IPS-NIHi7 (cell line): Measurements from ENCODE around the gene ANKRD18B.
"Not testable (repeated sequence)": the region's sequence is repeated elsewhere in the genome, so short reads cannot be mapped to it uniquely, and the experiment has no call there.

Experiments used
- DNase-seq: peaks from one replicate; pipeline ENCODE4 v3.0.0; 2012; ENCODE audit warnings: mixed read lengths; ENCODE audit errors: extremely low spot score

Gene ANKRD18B

GRCh38 chr9:33523397-33524305, at the start of gene ANKRD18B:
Gene ANKRD18B (plus strand): TSS chr9:33524251. CDS start chr9:33524490, 239 bp downstream.
- DNase-seq = peak; percentile 34

- DNase-seq = no peak
These were observed 48.7 kb upstream of the ANKRD18B start for GRCh38 chr9:33475357-33475756.

- no peak for DNase-seq
These were observed 47.5 kb upstream of the ANKRD18B start for GRCh38 chr9:33476503-33476902.

- no peak for DNase-seq
These were observed 43.9 kb upstream of the ANKRD18B start for GRCh38 chr9:33480106-33480505.

GRCh38 chr9:33480976-33481375, 43.1 kb upstream of the ANKRD18B start:
- DNase-seq = no peak

- DNase-seq = not testable (repeated sequence)
These were observed 38.7 kb upstream of the ANKRD18B start for GRCh38 chr9:33485312-33485711.

GRCh38 chr9:33489066-33489465, 35.0 kb upstream of the ANKRD18B start:
- no peak for DNase-seq

- not testable (repeated sequence) for DNase-seq
These were observed 30.2 kb upstream of the ANKRD18B start for GRCh38 chr9:33493819-33494218.

- DNase-seq = no peak
These were observed 25.7 kb upstream of the ANKRD18B start for GRCh38 chr9:33498387-33498786.

GRCh38 chr9:33506626-33507370, 17.3 kb upstream of the ANKRD18B start:
- DNase-seq = no peak

- DNase-seq = peak; percentile 43
These were observed 13.5 kb upstream of the ANKRD18B start for GRCh38 chr9:33510262-33511183.

GRCh38 chr9:33511184-33511517, 12.9 kb upstream of the ANKRD18B start:
- not testable (repeated sequence) for DNase-seq

- DNase-seq = not testable (repeated sequence)
These were observed 11.5 kb upstream of the ANKRD18B start for GRCh38 chr9:33512535-33512934.

- DNase-seq = not testable (repeated sequence)
These were observed 8.6 kb upstream of the ANKRD18B start for GRCh38 chr9:33515342-33515995.

GRCh38 chr9:33516397-33516796, 7.7 kb upstream of the ANKRD18B start:
- not testable (repeated sequence) for DNase-seq

GRCh38 chr9:33517373-33517772, 6.7 kb upstream of the ANKRD18B start:
- peak; percentile 15 for DNase-seq

GRCh38 chr9:33517934-33518577, 6.0 kb upstream of the ANKRD18B start:
- DNase-seq = not testable (repeated sequence)

- DNase-seq = not testable (repeated sequence)
These were observed 2.2 kb upstream of the ANKRD18B start for GRCh38 chr9:33521861-33522260.

- peak; percentile 14 for DNase-seq
These were observed 376 bp downstream of the ANKRD18B start for GRCh38 chr9:33524306-33524947.

GRCh38 chr9:33528069-33528468, 4.0 kb downstream of the ANKRD18B start:
- DNase-seq = not testable (repeated sequence)
